NCI-H69 (cell line): ENCODE data around the gene PEAK1.

Experiments
- DNase-seq: peaks from one replicate; lab custom pipeline; 2025; lab: John Stamatoyannopoulos, UW

The PEAK1 gene

GRCh38 chr15:77127626-77128025 is 292.3 kb downstream of the PEAK1 start:
- DNase-seq: no peak

- no peak for DNase-seq
These were observed 293.2 kb downstream of the PEAK1 start for GRCh38 chr15:77126529-77127326.

- no peak for DNase-seq
These were observed 296.1 kb downstream of the PEAK1 start for GRCh38 chr15:77123854-77124253.

- no peak for DNase-seq
These were observed 297.3 kb downstream of the PEAK1 start for GRCh38 chr15:77122576-77122975.

- no peak for DNase-seq
These were observed 298.3 kb downstream of the PEAK1 start for GRCh38 chr15:77121599-77121998.

- no peak for DNase-seq
These were observed 299.3 kb downstream of the PEAK1 start for GRCh38 chr15:77120576-77120975.

- DNase-seq: no peak
These were observed 300.5 kb downstream of the PEAK1 start for GRCh38 chr15:77119446-77119845.

- DNase-seq: peak; percentile 57
These were observed 301.0 kb downstream of the PEAK1 start for GRCh38 chr15:77118882-77119321.

GRCh38 chr15:77115179-77115578 is 304.7 kb downstream of the PEAK1 start:
- no peak for DNase-seq

- no peak for DNase-seq
These were observed 306.9 kb downstream of the PEAK1 start for GRCh38 chr15:77112838-77113504.

GRCh38 chr15:77111789-77112188 is 308.1 kb downstream of the PEAK1 start:
- no peak for DNase-seq

GRCh38 chr15:77107531-77108355 is 312.2 kb downstream of the PEAK1 start:
- DNase-seq: peak; percentile 72

GRCh38 chr15:77107068-77107467 is 312.8 kb downstream of the PEAK1 start:
- no peak for DNase-seq

GRCh38 chr15:77104155-77104554 is 315.7 kb downstream of the PEAK1 start:
- no peak for DNase-seq

- no peak for DNase-seq
These were observed 320.0 kb downstream of the PEAK1 start for GRCh38 chr15:77099741-77100463.

GRCh38 chr15:77098572-77098971 is 321.3 kb downstream of the PEAK1 start:
- DNase-seq: no peak

- DNase-seq: no peak
These were observed 322.0 kb downstream of the PEAK1 start for GRCh38 chr15:77097921-77098320.

GRCh38 chr15:77097248-77097721 is 322.6 kb downstream of the PEAK1 start:
- DNase-seq: peak; percentile 8

- no peak for DNase-seq
These were observed 323.4 kb downstream of the PEAK1 start for GRCh38 chr15:77096541-77096940.

GRCh38 chr15:77096138-77096537 is 323.8 kb downstream of the PEAK1 start:
- no peak for DNase-seq

- no peak for DNase-seq
These were observed 325.4 kb downstream of the PEAK1 start for GRCh38 chr15:77094397-77095030.
